ENCODE data around the gene THUMPD3.

- no peak for TF ChIP-seq CTCF (IDR thresholded peaks at IDR 0.05)
- TF ChIP-seq POLR2AphosphoS5 (IDR thresholded peaks at IDR 0.05): peak; percentile 32
Observed at GRCh38 chr3:9316881-9317361, 45.9 kb upstream of the THUMPD3 start.

Measured in prostate gland (tissue), 2 donors.